Measurements from ENCODE around the gene CSNK2B. TPM values are rescaled to one million over a fixed set of nuclear protein-coding genes. Genes with fewer than 3 reads are reported as not detected.

Gene CSNK2B
- total and polyA plus RNA-seq, 9 of the 15 experiments (the other 6 are each of a cell fraction or from before 2014, with no cell fraction given): 120 to 1,126 (median 529) TPM

DNA sequence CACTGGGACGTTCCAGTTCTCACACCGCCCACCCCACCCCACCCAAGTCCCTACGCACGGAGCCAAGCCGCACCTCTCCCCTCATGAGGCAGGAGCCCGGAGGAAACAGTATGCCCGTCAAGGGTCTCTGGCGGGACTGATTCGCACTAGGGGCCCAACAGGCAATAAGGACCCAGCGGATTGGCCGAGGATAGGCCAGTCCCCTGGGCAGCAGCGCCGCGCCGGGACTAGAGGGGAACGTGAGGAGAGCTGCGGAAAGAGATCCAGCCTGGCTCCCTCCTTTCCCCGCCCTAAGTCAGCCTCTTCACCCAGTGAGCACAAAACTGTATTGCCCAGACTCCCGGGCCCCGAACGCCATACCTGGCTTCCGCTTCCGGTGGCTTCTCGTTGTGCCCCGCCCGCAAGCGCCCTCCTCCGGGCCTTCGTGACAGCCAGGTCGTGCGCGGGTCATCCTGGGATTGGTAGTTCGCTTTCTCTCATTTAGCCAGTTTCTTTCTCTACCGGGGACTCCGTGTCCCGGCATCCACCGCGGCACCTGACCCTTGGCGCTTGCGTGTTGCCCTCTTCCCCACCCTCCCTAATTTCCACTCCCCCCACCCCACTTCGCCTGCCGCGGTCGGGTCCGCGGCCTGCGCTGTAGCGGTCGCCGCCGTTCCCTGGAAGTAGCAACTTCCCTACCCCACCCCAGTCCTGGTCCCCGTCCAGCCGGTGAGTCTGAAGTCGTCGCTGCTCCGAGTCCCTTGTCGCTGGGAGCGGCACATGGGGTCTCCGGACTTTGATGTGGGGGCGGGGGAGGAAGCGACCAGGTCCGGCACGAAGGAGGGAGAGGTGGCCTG lies at the start of gene CSNK2B (continued):
- TF ChIP-seq, protein P1, sequence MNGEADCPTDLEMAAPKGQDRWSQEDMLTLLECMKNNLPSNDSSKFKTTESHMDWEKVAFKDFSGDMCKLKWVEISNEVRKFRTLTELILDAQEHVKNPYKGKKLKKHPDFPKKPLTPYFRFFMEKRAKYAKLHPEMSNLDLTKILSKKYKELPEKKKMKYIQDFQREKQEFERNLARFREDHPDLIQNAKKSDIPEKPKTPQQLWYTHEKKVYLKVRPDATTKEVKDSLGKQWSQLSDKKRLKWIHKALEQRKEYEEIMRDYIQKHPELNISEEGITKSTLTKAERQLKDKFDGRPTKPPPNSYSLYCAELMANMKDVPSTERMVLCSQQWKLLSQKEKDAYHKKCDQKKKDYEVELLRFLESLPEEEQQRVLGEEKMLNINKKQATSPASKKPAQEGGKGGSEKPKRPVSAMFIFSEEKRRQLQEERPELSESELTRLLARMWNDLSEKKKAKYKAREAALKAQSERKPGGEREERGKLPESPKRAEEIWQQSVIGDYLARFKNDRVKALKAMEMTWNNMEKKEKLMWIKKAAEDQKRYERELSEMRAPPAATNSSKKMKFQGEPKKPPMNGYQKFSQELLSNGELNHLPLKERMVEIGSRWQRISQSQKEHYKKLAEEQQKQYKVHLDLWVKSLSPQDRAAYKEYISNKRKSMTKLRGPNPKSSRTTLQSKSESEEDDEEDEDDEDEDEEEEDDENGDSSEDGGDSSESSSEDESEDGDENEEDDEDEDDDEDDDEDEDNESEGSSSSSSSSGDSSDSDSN (IDR thresholded peaks at IDR 0.05; ENCODE audit: borderline replicate concordance in 1 of 2, low read depth in 2 of 2, low read length in 2 of 2): peak; percentile 35 to 83; a peak in 2 of 4 replicates
- TF ChIP-seq ZNF324 (CRISPR knock-in tag; IDR thresholded peaks at IDR 0.05) (peak; percentile 25; the same call in 1 of the 2 replicates), PTBP1 (IDR thresholded peaks at IDR 0.05; ENCODE audit: low read depth, low read length) (peak; percentile 80; the same call in 1 of the 2 replicates), MYNN (IDR thresholded peaks at IDR 0.05) (no peak), MYNN (CRISPR knock-in tag; IDR thresholded peaks at IDR 0.05) (no peak), SAFB (IDR thresholded peaks at IDR 0.05; ENCODE audit: borderline replicate concordance, low read depth, low read length) (no peak), ARID2 (IDR thresholded peaks at IDR 0.05) (no peak; the same call in 1 of the 2 replicates), SAP30 (IDR thresholded peaks at IDR 0.05; ENCODE audit: borderline replicate concordance, insufficient read depth, low read depth, low read length, poor library complexity, severe bottlenecking) (peak; percentile 76), GTF2B (IDR thresholded peaks at IDR 0.05; ENCODE audit: extremely low read depth, insufficient read length) (no peak), ZFP30 (CRISPR knock-in tag; IDR thresholded peaks at IDR 0.05; ENCODE audit: borderline replicate concordance) (no peak), NFRKB (IDR thresholded peaks at IDR 0.05; ENCODE audit: low read depth) (peak; percentile 94), SRF (CRISPR knock-in tag; IDR thresholded peaks at IDR 0.05) (peak; percentile 70 to 97), ZNF586 (CRISPR knock-in tag; conservative IDR thresholded peaks at IDR 0.05) (0 out of 2 replicates have a peak, but pooled peaks have one; percentile 29), ZNF212 (CRISPR knock-in tag; IDR thresholded peaks at IDR 0.05) (peak; percentile 79; the same call in 1 of the 2 replicates), FOXJ2 (tag; IDR thresholded peaks at IDR 0.05) (peak; percentile 81), GATAD2B (IDR thresholded peaks at IDR 0.05; ENCODE audit: borderline replicate concordance) (no peak), SMARCA4 (IDR thresholded peaks at IDR 0.05) (peak; percentile 66; the same call in 1 of the 2 replicates), RAD51 (IDR thresholded peaks at IDR 0.05; ENCODE audit: borderline replicate concordance, low read depth) (peak; percentile 78), ZKSCAN1 (IDR thresholded peaks at IDR 0.05; ENCODE audit: low read depth, low read length) (0 out of 2 replicates have a peak, but pooled peaks have one; percentile 29), ZNF175 (CRISPR knock-in tag; IDR thresholded peaks at IDR 0.05; ENCODE audit: low read depth) (no peak), CEBPB (tag; IDR thresholded peaks at IDR 0.05) (no peak)
- TF ChIP-seq, protein P2, sequence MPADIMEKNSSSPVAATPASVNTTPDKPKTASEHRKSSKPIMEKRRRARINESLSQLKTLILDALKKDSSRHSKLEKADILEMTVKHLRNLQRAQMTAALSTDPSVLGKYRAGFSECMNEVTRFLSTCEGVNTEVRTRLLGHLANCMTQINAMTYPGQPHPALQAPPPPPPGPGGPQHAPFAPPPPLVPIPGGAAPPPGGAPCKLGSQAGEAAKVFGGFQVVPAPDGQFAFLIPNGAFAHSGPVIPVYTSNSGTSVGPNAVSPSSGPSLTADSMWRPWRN (IDR thresholded peaks at IDR 0.05; ENCODE audit: low read depth): no peak
- TF ChIP-seq, protein P3, sequence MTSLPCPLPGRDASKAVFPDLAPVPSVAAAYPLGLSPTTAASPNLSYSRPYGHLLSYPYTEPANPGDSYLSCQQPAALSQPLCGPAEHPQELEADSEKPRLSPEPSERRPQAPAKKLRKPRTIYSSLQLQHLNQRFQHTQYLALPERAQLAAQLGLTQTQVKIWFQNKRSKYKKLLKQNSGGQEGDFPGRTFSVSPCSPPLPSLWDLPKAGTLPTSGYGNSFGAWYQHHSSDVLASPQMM (CRISPR knock-in tag; IDR thresholded peaks at IDR 0.05): no peak
- TF ChIP-seq, protein P4, sequence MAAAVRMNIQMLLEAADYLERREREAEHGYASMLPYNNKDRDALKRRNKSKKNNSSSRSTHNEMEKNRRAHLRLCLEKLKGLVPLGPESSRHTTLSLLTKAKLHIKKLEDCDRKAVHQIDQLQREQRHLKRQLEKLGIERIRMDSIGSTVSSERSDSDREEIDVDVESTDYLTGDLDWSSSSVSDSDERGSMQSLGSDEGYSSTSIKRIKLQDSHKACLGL (CRISPR knock-in tag; IDR thresholded peaks at IDR 0.05; ENCODE audit: borderline replicate concordance, poor library complexity, severe bottlenecking): no peak
